Mesendoderm (in vitro differentiated cells): ENCODE data around the gene MRPL28.

Experiments used
- DNase-seq: peaks from one replicate; pipeline ENCODE4 v3.0.0; 2013
- H2AK5ac ChIP-seq: 2 replicates; pipeline ENCODE4 v1.6.1; 2013; ENCODE audit warnings: low read length, inconsistent platforms
- H2BK120ac ChIP-seq: 2 replicates; pipeline ENCODE4 v1.6.1; 2013; ENCODE audit warnings: low read depth, mild to moderate bottlenecking, low read length, moderate library complexity, mixed read lengths
- H2BK15ac ChIP-seq: replicated peaks from 2 replicates; pipeline ENCODE4 v1.6.1; 2013; ENCODE audit warnings: low read depth, mild to moderate bottlenecking, moderate library complexity
- H2BK5ac ChIP-seq: 2 replicates; pipeline ENCODE4 v1.6.1; 2013; ENCODE audit warnings: low read length, inconsistent platforms
- H3K18ac ChIP-seq: 2 replicates; pipeline ENCODE4 v1.6.1; 2013; ENCODE audit warnings: mild to moderate bottlenecking, low read length, mixed read lengths
- H3K23ac ChIP-seq: one replicate; pipeline ENCODE4 v1.6.1; 2013; ENCODE audit warnings: low read length
- H3K27ac ChIP-seq: 2 replicates; pipeline ENCODE4 v1.5.1; 2013; ENCODE audit warnings: low read depth, mild to moderate bottlenecking, inconsistent platforms, low read length, moderate library complexity
- H3K27me3 ChIP-seq: 2 replicates; pipeline ENCODE4 v1.6.1; 2013; ENCODE audit warnings: low read length, control low read depth, mild to moderate bottlenecking, inconsistent platforms; ENCODE audit not compliant: insufficient read depth, poor library complexity
- H3K36me3 ChIP-seq: 2 replicates; pipeline ENCODE4 v1.6.1; 2013; ENCODE audit warnings: low read length, inconsistent platforms; ENCODE audit not compliant: control insufficient read depth, insufficient read depth
- H3K4ac ChIP-seq: one replicate; pipeline ENCODE4 v1.6.1; 2013; ENCODE audit warnings: low read depth, mild to moderate bottlenecking, low read length, moderate library complexity
- H3K4me1 ChIP-seq: 2 replicates; pipeline ENCODE4 v1.6.1; 2013; ENCODE audit warnings: low read depth, low read length, inconsistent platforms; ENCODE audit not compliant: control insufficient read depth
- H3K4me2 ChIP-seq: 2 replicates; pipeline ENCODE4 v1.6.1; 2013; ENCODE audit warnings: low read length
- H3K4me3 ChIP-seq: 2 replicates; pipeline ENCODE4 v1.5.1; 2013; ENCODE audit warnings: mild to moderate bottlenecking, low read length
- H3K56ac ChIP-seq: one replicate; pipeline ENCODE4 v1.6.1; 2013; ENCODE audit warnings: low read length
- H3K79me1 ChIP-seq: 2 replicates; pipeline ENCODE4 v1.6.1; 2013; ENCODE audit warnings: low read length, inconsistent platforms
- H3K79me2 ChIP-seq: 2 replicates; pipeline ENCODE4 v1.6.1; 2013; ENCODE audit warnings: mild to moderate bottlenecking, low read length; ENCODE audit not compliant: control insufficient read depth, insufficient read depth
- H3K9ac ChIP-seq: 2 replicates; pipeline ENCODE4 v1.6.1; 2013; ENCODE audit warnings: low read length, inconsistent platforms
- H4K5ac ChIP-seq: one replicate; pipeline ENCODE4 v1.6.1; 2013; ENCODE audit warnings: low read length
- H4K8ac ChIP-seq: one replicate; pipeline ENCODE4 v1.6.1; 2013; ENCODE audit warnings: low read depth, mild to moderate bottlenecking, control low read depth, low read length, moderate library complexity
- WGBS: extraction: QIAGEN DNeasy Blood & Tissue Kit; methylation state at CpG from one replicate; pipeline ENCODE4 v1.1.7; 2013; ENCODE audit warnings: low lambda C conversion rate, missing lambda C conversion rate; ENCODE audit not compliant: insufficient coverage; ENCODE audit errors: extremely low coverage; 5-methylcytosine and 5-hydroxymethylcytosine counted together

MRPL28 gene

GRCh38 chr16:373020-373598 is 2.8 kb upstream of the MRPL28 start:
- Histone ChIP-seq H2BK5ac (no peak overlapping the region), H3K56ac (no peak overlapping the region), H3K4me3 (no peak overlapping the region), H3K18ac (no peak overlapping the region), H4K8ac (no peak overlapping the region), H2AK5ac (no peak overlapping the region), H3K36me3 (peaks cover 22% of the 10 kb centered on the region), H3K23ac (no peak overlapping the region), H3K9ac (no peak overlapping the region), H3K4me1 (no peaks in the 10 kb centered on the region), H3K4ac (no peak overlapping the region), H2BK120ac (no peak overlapping the region), H3K4me2 (no peak overlapping the region), H4K5ac (no peak overlapping the region), H3K27me3 (no peaks in the 10 kb centered on the region), H2BK15ac (no peak overlapping the region), H3K27ac (no peak overlapping the region), H3K79me2 (peaks cover 2% of the 10 kb centered on the region), H3K79me1 (peaks cover 5% of the 10 kb centered on the region)
- DNase-seq: no peak
- WGBS: no CpG with 5 or more reads among the region's 5 CpGs

- Histone ChIP-seq H2AK5ac (no peak overlapping the region), H3K27ac (no peak overlapping the region), H3K4ac (no peak overlapping the region), H3K9ac (no peak overlapping the region), H3K27me3 (no peaks in the 10 kb centered on the region), H3K23ac (no peak overlapping the region), H3K36me3 (peaks cover 26% of the 10 kb centered on the region), H3K18ac (no peak overlapping the region), H3K79me1 (peaks cover 5% of the 10 kb centered on the region), H2BK120ac (no peak overlapping the region), H2BK15ac (no peak overlapping the region), H4K8ac (no peak overlapping the region), H3K4me3 (no peak overlapping the region), H3K4me2 (no peak overlapping the region), H2BK5ac (no peak overlapping the region), H3K79me2 (peaks cover 2% of the 10 kb centered on the region), H4K5ac (no peak overlapping the region), H3K56ac (no peak overlapping the region), H3K4me1 (no peaks in the 10 kb centered on the region)
- DNase-seq: no peak
- no CpG with 5 or more reads among the region's 19 CpGs for WGBS
These were observed 2.1 kb upstream of the MRPL28 start for GRCh38 chr16:372302-372983.

- no peak overlapping the region for H3K56ac ChIP-seq
- H3K4me1 ChIP-seq: no peaks in the 10 kb centered on the region
- H3K4ac ChIP-seq: no peak overlapping the region
- no peaks in the 10 kb centered on the region for H3K27me3 ChIP-seq
- WGBS: no CpG with 5 or more reads among the region's 31 CpGs
- H3K4me2 ChIP-seq: no peak overlapping the region
- H3K23ac ChIP-seq: no peak overlapping the region
- peaks cover 5% of the 10 kb centered on the region for H3K79me1 ChIP-seq
- H4K8ac ChIP-seq: no peak overlapping the region
- no peak overlapping the region for H2BK5ac ChIP-seq
- no peak overlapping the region for H4K5ac ChIP-seq
- H3K4me3 ChIP-seq: no peak overlapping the region
- H2BK15ac ChIP-seq: no peak overlapping the region
- no peak overlapping the region for H2AK5ac ChIP-seq
- peaks cover 2% of the 10 kb centered on the region for H3K79me2 ChIP-seq
- H3K18ac ChIP-seq: no peak overlapping the region
- H3K9ac ChIP-seq: no peak overlapping the region
- DNase-seq: no peak
- H3K36me3 ChIP-seq: peaks cover 27% of the 10 kb centered on the region
- H2BK120ac ChIP-seq: no peak overlapping the region
- H3K27ac ChIP-seq: no peak overlapping the region
These were observed 1.4 kb upstream of the MRPL28 start for GRCh38 chr16:371515-372301.

- no peaks in the 10 kb centered on the region for H3K4me1 ChIP-seq
- peak overlapping the region; percentile 6 for H3K27ac ChIP-seq
- no peak overlapping the region for H3K18ac ChIP-seq
- no peak overlapping the region for H3K23ac ChIP-seq
- no peak overlapping the region for H3K4ac ChIP-seq
- H3K36me3 ChIP-seq: peaks cover 23% of the 10 kb centered on the region
- no peaks in the 10 kb centered on the region for H3K27me3 ChIP-seq
- H3K4me2 ChIP-seq: no peak overlapping the region
- peak overlapping the region; percentile 34 for H3K9ac ChIP-seq
- no peak for DNase-seq
- H3K56ac ChIP-seq: peak overlapping the region; percentile 56
- H3K79me1 ChIP-seq: peaks cover 5% of the 10 kb centered on the region
- H2BK15ac ChIP-seq: no peak overlapping the region
- H2BK5ac ChIP-seq: no peak overlapping the region
- H2BK120ac ChIP-seq: no peak overlapping the region
- no peak overlapping the region for H2AK5ac ChIP-seq
- H3K79me2 ChIP-seq: peaks cover 2% of the 10 kb centered on the region
- WGBS: no CpG with 5 or more reads among the region's 10 CpGs
- H3K4me3 ChIP-seq: no peak overlapping the region
- H4K8ac ChIP-seq: no peak overlapping the region
- no peak overlapping the region for H4K5ac ChIP-seq
These were observed 709 bp upstream of the MRPL28 start for GRCh38 chr16:370979-371514.

- Histone ChIP-seq H3K27me3 (no peaks in the 10 kb centered on the region), H3K4me1 (no peaks in the 10 kb centered on the region), H2BK5ac (no peak overlapping the region), H3K79me2 (peaks cover 2% of the 10 kb centered on the region), H4K8ac (no peak overlapping the region), H3K9ac (peak overlapping the region; percentile 75), H2BK120ac (no peak overlapping the region), H3K36me3 (peaks cover 19% of the 10 kb centered on the region), H3K4me3 (peak overlapping the region; percentile 34), H3K79me1 (peaks cover 5% of the 10 kb centered on the region), H3K56ac (peak overlapping the region; percentile 78), H2AK5ac (no peak overlapping the region), H3K27ac (no peak overlapping the region), H3K4me2 (peak overlapping the region; percentile 85), H4K5ac (no peak overlapping the region), H3K18ac (no peak overlapping the region), H3K23ac (no peak overlapping the region), H3K4ac (no peak overlapping the region), H2BK15ac (no peak overlapping the region)
- no CpG with 5 or more reads among the region's 44 CpGs for WGBS
- peak; percentile 60 for DNase-seq
These were observed 387 bp downstream of the MRPL28 start for GRCh38 chr16:369866-370436.
